ENCODE data around the gene ADAM12. TPM values are rescaled to one million over a fixed set of nuclear protein-coding genes. Genes with fewer than 3 reads are reported as not detected.

Gene ADAM12
- total and polyA plus RNA-seq, 2 experiments from 2014 or later: 0.13 to 0.87 TPM

GRCh38 chr10:126425489-126426065 lies 37.3 kb upstream of the ADAM12 start (continued):
- no peak for TF ChIP-seq REST (IDR thresholded peaks at IDR 0.05; ENCODE audit: unreplicated experiment)
- TF ChIP-seq STAT1 (IDR thresholded peaks at IDR 0.05; ENCODE audit: unreplicated experiment): no peak

- Histone ChIP-seq H4K20me1 (replicated peaks; ENCODE audit: insufficient read depth) (no peaks in the 10 kb centered on the region), H2AFZ (no peak overlapping the region), H3K79me2 (replicated peaks; ENCODE audit: insufficient read depth) (no peaks in the 10 kb centered on the region), H3K9me2 (ENCODE audit: insufficient read depth) (0 out of 2 replicates have a peak, but pooled peaks cover 9% of the 10 kb centered on the region), H3K4me1 (ENCODE audit: insufficient read depth) (no peaks in the 10 kb centered on the region), H3K36me3 (ENCODE audit: insufficient read depth) (no peaks in the 10 kb centered on the region), H3K27ac (ENCODE audit: low read depth) (no peak overlapping the region), H3K27me3 (ENCODE audit: insufficient read depth) (no peaks in the 10 kb centered on the region), H3K4me3 (no peak overlapping the region), H3K4me2 (no peak overlapping the region), H3F3A (replicated peaks; ENCODE audit: low read depth) (no peaks in the 10 kb centered on the region)
- Mint-ChIP-seq H3K4me1 (peaks cover 14% of the 10 kb centered on the region; the same call in 2 of the 3 replicates), H3K4me3 (no peak overlapping the region), H3K36me3 (ENCODE audit: low read depth) (peaks cover 5% of the 10 kb centered on the region; the same call in 1 of the 3 replicates), H3K27me3 (ENCODE audit: insufficient read depth, low read depth, poor library complexity) (peaks cover 2% of the 10 kb centered on the region), H3K27ac (no peak overlapping the region), H3K9me3 (peaks cover 10% of the 10 kb centered on the region)
- no peak for DNase-seq (ENCODE audit: low spot score)
- TF ChIP-seq STAT1 (IDR thresholded peaks at IDR 0.05; ENCODE audit: unreplicated experiment): no peak
- TF ChIP-seq POLR2AphosphoS5 (IDR thresholded peaks at IDR 0.05; ENCODE audit: low read depth): no peak
- TF ChIP-seq CREB1 (CRISPR knock-in tag; IDR thresholded peaks at IDR 0.05; ENCODE audit: low read depth): no peak
- TF ChIP-seq JUNB (IDR thresholded peaks at IDR 0.05; ENCODE audit: unreplicated experiment): no peak
- no peak for TF ChIP-seq ZNF114 (CRISPR knock-in tag; IDR thresholded peaks at IDR 0.05)
- no peak for TF ChIP-seq NANOG (IDR thresholded peaks at IDR 0.05; ENCODE audit: borderline replicate concordance)
- TF ChIP-seq REST (IDR thresholded peaks at IDR 0.05; ENCODE audit: unreplicated experiment): no peak
- no peak for TF ChIP-seq ZNF462 (CRISPR knock-in tag; IDR thresholded peaks at IDR 0.05)
- no peak for TF ChIP-seq EZH2phosphoT487 (IDR thresholded peaks at IDR 0.05; ENCODE audit: unreplicated experiment)
- no peak for ATAC-seq
These were observed 36.8 kb upstream of the ADAM12 start for GRCh38 chr10:126425032-126425431.
